Left ventricle myocardium inferior (tissue), 1 donor: ENCODE results near the gene GGACT. TPM values are rescaled to one million over a fixed set of nuclear protein-coding genes. Genes with fewer than 3 reads are reported as not detected.

Experiments used
- DNase-seq: peaks from one replicate; pipeline ENCODE4 v3.0.0-alpha.2; 2020
- H3K27ac ChIP-seq: fragments of 200-600 bp; replicated peaks from 2 replicates; pipeline ENCODE4 v1.8.0; 2021
- H3K27me3 ChIP-seq: fragments of 200-600 bp; 2 replicates; pipeline ENCODE4 v1.8.0; 2021; ENCODE audit warnings: low read depth
- H3K36me3 ChIP-seq: fragments of 200-600 bp; 2 replicates; pipeline ENCODE4 v1.8.0; 2021
- H3K4me1 ChIP-seq: fragments of 200-600 bp; 2 replicates; pipeline ENCODE4 v1.8.0; 2021
- H3K4me3 ChIP-seq: fragments of 200-600 bp; 2 replicates; pipeline ENCODE4 v1.8.0; 2021; ENCODE audit warnings: mild to moderate bottlenecking, moderate library complexity
- H3K9me3 ChIP-seq: fragments of 200-600 bp; replicated peaks from 2 replicates; pipeline ENCODE4 v1.8.0; 2021
- CTCF ChIP-seq: fragments of 200-600 bp; IDR thresholded peaks from 2 replicates; pipeline ENCODE4 v1.8.0; 2021; ENCODE audit warnings: antibody characterized with exemption, mild to moderate bottlenecking, borderline replicate concordance
- intact Hi-C: fragments of 100-400 bp; cut with micrococcal nuclease; formaldehyde crosslinking; loops from one replicate; pipeline ENCODE4 v1.11.0; 2022
- total RNA-seq: library from RNA; stranded (reverse); fragmentation: NEBNext Ultra II Directional; extraction: Animal tissue kit (Norgen Biotek cat#: 25700); gene quantifications from one replicate; pipeline ENCODE4 v1.2.1, GENCODE V29; 2021
- donor health status: DM: no; HTN: yes; CAD: no; lungs with severe emphysema.

Gene GGACT
- total RNA-seq, 1 donor from 2014 or later = 1.8 TPM

- DNase-seq = no peak
- H3K36me3 ChIP-seq = no peaks in the 10 kb centered on the region
- H3K27ac ChIP-seq = no peak overlapping the region
- H3K4me3 ChIP-seq = no peak overlapping the region
- no peaks in the 10 kb centered on the region for H3K4me1 ChIP-seq
- H3K9me3 ChIP-seq = peaks cover 12% of the 10 kb centered on the region
- no peaks in the 10 kb centered on the region for H3K27me3 ChIP-seq
- no peak for TF ChIP-seq CTCF
- intact Hi-C loops = no loop called here
These were observed 26.9 kb downstream of the GGACT start for GRCh38 chr13:100561599-100562204.

- Histone ChIP-seq H3K27ac (no peak overlapping the region), H3K9me3 (peaks cover 7% of the 10 kb centered on the region), H3K36me3 (no peaks in the 10 kb centered on the region), H3K4me3 (no peak overlapping the region), H3K4me1 (no peaks in the 10 kb centered on the region), H3K27me3 (no peaks in the 10 kb centered on the region)
- no peak for DNase-seq
- TF ChIP-seq CTCF = no peak
- intact Hi-C loops = no loop called here
These were observed 27.5 kb downstream of the GGACT start for GRCh38 chr13:100561158-100561499.

- TF ChIP-seq CTCF = no peak
- H3K4me3 ChIP-seq = no peak overlapping the region
- no peaks in the 10 kb centered on the region for H3K27me3 ChIP-seq
- intact Hi-C loops = no loop called here
- H3K9me3 ChIP-seq = peaks cover 3% of the 10 kb centered on the region
- H3K4me1 ChIP-seq = no peaks in the 10 kb centered on the region
- no peaks in the 10 kb centered on the region for H3K36me3 ChIP-seq
- H3K27ac ChIP-seq = no peak overlapping the region
- no peak for DNase-seq
These were observed 28.0 kb downstream of the GGACT start for GRCh38 chr13:100560498-100561157.

- no peaks in the 10 kb centered on the region for H3K4me1 ChIP-seq
- TF ChIP-seq CTCF = no peak
- H3K27ac ChIP-seq = no peak overlapping the region
- peaks cover 4% of the 10 kb centered on the region for H3K9me3 ChIP-seq
- no peak for DNase-seq
- H3K27me3 ChIP-seq = no peaks in the 10 kb centered on the region
- intact Hi-C loops = no loop called here
- H3K36me3 ChIP-seq = no peaks in the 10 kb centered on the region
- H3K4me3 ChIP-seq = no peak overlapping the region
These were observed 28.7 kb downstream of the GGACT start for GRCh38 chr13:100559886-100560285.

GRCh38 chr13:100552755-100553154 is 35.8 kb downstream of the GGACT start:
- Histone ChIP-seq H3K36me3 (no peaks in the 10 kb centered on the region), H3K4me3 (no peak overlapping the region), H3K27me3 (no peaks in the 10 kb centered on the region), H3K27ac (no peak overlapping the region), H3K4me1 (no peaks in the 10 kb centered on the region), H3K9me3 (peaks cover 4% of the 10 kb centered on the region)
- intact Hi-C loops = no loop called here
- no peak for DNase-seq
- no peak for TF ChIP-seq CTCF
